Mesendoderm (in vitro differentiated cells): ENCODE data around the gene TRIP10.

Experiments
- DNase-seq: peaks from one replicate; pipeline ENCODE4 v3.0.0; 2013
- H2AK5ac ChIP-seq: 2 replicates; pipeline ENCODE4 v1.6.1; 2013; ENCODE audit warnings: low read length, inconsistent platforms
- H2BK120ac ChIP-seq: 2 replicates; pipeline ENCODE4 v1.6.1; 2013; ENCODE audit warnings: low read depth, mild to moderate bottlenecking, low read length, moderate library complexity, mixed read lengths
- H2BK15ac ChIP-seq: replicated peaks from 2 replicates; pipeline ENCODE4 v1.6.1; 2013; ENCODE audit warnings: low read depth, mild to moderate bottlenecking, moderate library complexity
- H2BK5ac ChIP-seq: 2 replicates; pipeline ENCODE4 v1.6.1; 2013; ENCODE audit warnings: low read length, inconsistent platforms
- H3K18ac ChIP-seq: 2 replicates; pipeline ENCODE4 v1.6.1; 2013; ENCODE audit warnings: mild to moderate bottlenecking, low read length, mixed read lengths
- H3K23ac ChIP-seq: one replicate; pipeline ENCODE4 v1.6.1; 2013; ENCODE audit warnings: low read length
- H3K27ac ChIP-seq: 2 replicates; pipeline ENCODE4 v1.5.1; 2013; ENCODE audit warnings: low read depth, mild to moderate bottlenecking, inconsistent platforms, low read length, moderate library complexity
- H3K27me3 ChIP-seq: 2 replicates; pipeline ENCODE4 v1.6.1; 2013; ENCODE audit warnings: low read length, control low read depth, mild to moderate bottlenecking, inconsistent platforms; ENCODE audit not compliant: insufficient read depth, poor library complexity
- H3K36me3 ChIP-seq: 2 replicates; pipeline ENCODE4 v1.6.1; 2013; ENCODE audit warnings: low read length, inconsistent platforms; ENCODE audit not compliant: control insufficient read depth, insufficient read depth
- H3K4ac ChIP-seq: one replicate; pipeline ENCODE4 v1.6.1; 2013; ENCODE audit warnings: low read depth, mild to moderate bottlenecking, low read length, moderate library complexity
- H3K4me1 ChIP-seq: 2 replicates; pipeline ENCODE4 v1.6.1; 2013; ENCODE audit warnings: low read depth, low read length, inconsistent platforms; ENCODE audit not compliant: control insufficient read depth
- H3K4me2 ChIP-seq: 2 replicates; pipeline ENCODE4 v1.6.1; 2013; ENCODE audit warnings: low read length
- H3K4me3 ChIP-seq: 2 replicates; pipeline ENCODE4 v1.5.1; 2013; ENCODE audit warnings: mild to moderate bottlenecking, low read length
- H3K56ac ChIP-seq: one replicate; pipeline ENCODE4 v1.6.1; 2013; ENCODE audit warnings: low read length
- H3K79me1 ChIP-seq: 2 replicates; pipeline ENCODE4 v1.6.1; 2013; ENCODE audit warnings: low read length, inconsistent platforms
- H3K79me2 ChIP-seq: 2 replicates; pipeline ENCODE4 v1.6.1; 2013; ENCODE audit warnings: mild to moderate bottlenecking, low read length; ENCODE audit not compliant: control insufficient read depth, insufficient read depth
- H3K9ac ChIP-seq: 2 replicates; pipeline ENCODE4 v1.6.1; 2013; ENCODE audit warnings: low read length, inconsistent platforms
- H4K5ac ChIP-seq: one replicate; pipeline ENCODE4 v1.6.1; 2013; ENCODE audit warnings: low read length
- H4K8ac ChIP-seq: one replicate; pipeline ENCODE4 v1.6.1; 2013; ENCODE audit warnings: low read depth, mild to moderate bottlenecking, control low read depth, low read length, moderate library complexity
- WGBS: extraction: QIAGEN DNeasy Blood & Tissue Kit; methylation state at CpG from one replicate; pipeline ENCODE4 v1.1.7; 2013; ENCODE audit warnings: low lambda C conversion rate, missing lambda C conversion rate; ENCODE audit not compliant: insufficient coverage; ENCODE audit errors: extremely low coverage; 5-methylcytosine and 5-hydroxymethylcytosine counted together

The TRIP10 gene

GRCh38 chr19:6719992-6720368, 19.5 kb upstream of the TRIP10 start:
- WGBS: no CpG with 5 or more reads among the region's 3 CpGs
- Histone ChIP-seq H3K27ac (no peak overlapping the region), H3K23ac (no peak overlapping the region), H3K4ac (no peak overlapping the region), H2BK15ac (no peak overlapping the region), H3K4me3 (no peak overlapping the region), H3K4me1 (no peaks in the 10 kb centered on the region), H3K36me3 (no peaks in the 10 kb centered on the region), H2BK120ac (no peak overlapping the region), H4K8ac (no peak overlapping the region), H3K4me2 (no peak overlapping the region), H2BK5ac (no peak overlapping the region), H2AK5ac (no peak overlapping the region), H4K5ac (no peak overlapping the region), H3K56ac (no peak overlapping the region), H3K79me2 (no peaks in the 10 kb centered on the region), H3K27me3 (no peaks in the 10 kb centered on the region), H3K18ac (no peak overlapping the region), H3K9ac (no peak overlapping the region), H3K79me1 (peaks cover 2% of the 10 kb centered on the region)
- DNase-seq: no peak

- Histone ChIP-seq H3K79me1 (peaks cover 2% of the 10 kb centered on the region), H3K79me2 (no peaks in the 10 kb centered on the region), H3K27me3 (no peaks in the 10 kb centered on the region), H4K5ac (no peak within 1 kb of the TSS), H2BK15ac (no peak within 1 kb of the TSS), H3K27ac (no peak within 1 kb of the TSS), H2BK120ac (no peak within 1 kb of the TSS), H2BK5ac (no peak within 1 kb of the TSS), H3K4me2 (no peak within 1 kb of the TSS), H3K4ac (no peak within 1 kb of the TSS), H3K23ac (no peak within 1 kb of the TSS), H3K9ac (no peak within 1 kb of the TSS), H4K8ac (no peak within 1 kb of the TSS), H3K4me1 (no peaks in the 10 kb centered on the region), H3K4me3 (no peak within 1 kb of the TSS), H3K56ac (no peak within 1 kb of the TSS), H3K18ac (no peak within 1 kb of the TSS), H3K36me3 (no peaks in the 10 kb centered on the region), H2AK5ac (no peak within 1 kb of the TSS)
- DNase-seq: no peak
- WGBS: no CpG with 5 or more reads among the region's 4 CpGs
Measured at GRCh38 chr19:6720369-6721137, 18.9 kb upstream of the TRIP10 start, which contains the start of gene C3. TSS of gene C3 (minus strand) at chr19:6720650. CDS start at chr19:6720589, 61 bp downstream.

GRCh38 chr19:6721138-6721474, 18.4 kb upstream of the TRIP10 start:
- Histone ChIP-seq H3K4me1 (no peaks in the 10 kb centered on the region), H3K27me3 (no peaks in the 10 kb centered on the region), H3K9ac (no peak overlapping the region), H2BK120ac (no peak overlapping the region), H3K79me2 (no peaks in the 10 kb centered on the region), H3K79me1 (peaks cover 2% of the 10 kb centered on the region), H3K23ac (no peak overlapping the region), H3K36me3 (no peaks in the 10 kb centered on the region), H4K8ac (no peak overlapping the region), H4K5ac (no peak overlapping the region), H3K27ac (no peak overlapping the region), H3K4ac (no peak overlapping the region), H3K56ac (no peak overlapping the region), H2AK5ac (no peak overlapping the region), H3K4me2 (no peak overlapping the region), H2BK15ac (no peak overlapping the region), H3K18ac (no peak overlapping the region), H3K4me3 (no peak overlapping the region), H2BK5ac (no peak overlapping the region)
- DNase-seq: no peak

GRCh38 chr19:6721773-6722172, 17.7 kb upstream of the TRIP10 start:
- Histone ChIP-seq H3K9ac (no peak overlapping the region), H3K18ac (no peak overlapping the region), H2AK5ac (no peak overlapping the region), H3K4ac (no peak overlapping the region), H4K5ac (no peak overlapping the region), H4K8ac (no peak overlapping the region), H3K27me3 (no peaks in the 10 kb centered on the region), H3K56ac (no peak overlapping the region), H3K4me1 (no peaks in the 10 kb centered on the region), H3K36me3 (no peaks in the 10 kb centered on the region), H2BK15ac (no peak overlapping the region), H3K27ac (no peak overlapping the region), H3K79me2 (no peaks in the 10 kb centered on the region), H3K23ac (no peak overlapping the region), H3K79me1 (peaks cover 2% of the 10 kb centered on the region), H2BK5ac (no peak overlapping the region), H2BK120ac (no peak overlapping the region), H3K4me2 (no peak overlapping the region), H3K4me3 (no peak overlapping the region)
- no peak for DNase-seq
- WGBS: no CpG with 5 or more reads among the region's 5 CpGs

GRCh38 chr19:6723108-6723618, 16.3 kb upstream of the TRIP10 start:
- WGBS: no CpG with 5 or more reads among the region's 13 CpGs
- Histone ChIP-seq H3K4me2 (no peak overlapping the region), H3K9ac (no peak overlapping the region), H3K4me1 (no peaks in the 10 kb centered on the region), H3K23ac (no peak overlapping the region), H3K27me3 (no peaks in the 10 kb centered on the region), H3K56ac (peak overlapping the region; percentile 22), H4K5ac (no peak overlapping the region), H3K27ac (no peak overlapping the region), H3K4me3 (no peak overlapping the region), H2BK15ac (no peak overlapping the region), H3K36me3 (no peaks in the 10 kb centered on the region), H3K4ac (no peak overlapping the region), H3K79me1 (no peaks in the 10 kb centered on the region), H2AK5ac (no peak overlapping the region), H2BK5ac (no peak overlapping the region), H2BK120ac (no peak overlapping the region), H3K18ac (no peak overlapping the region), H4K8ac (no peak overlapping the region), H3K79me2 (no peaks in the 10 kb centered on the region)
- DNase-seq: peak; percentile 63

GRCh38 chr19:6723738-6724137, 15.7 kb upstream of the TRIP10 start:
- Histone ChIP-seq H2BK15ac (no peak overlapping the region), H4K8ac (no peak overlapping the region), H3K27me3 (no peaks in the 10 kb centered on the region), H3K4ac (no peak overlapping the region), H3K79me1 (no peaks in the 10 kb centered on the region), H4K5ac (no peak overlapping the region), H2BK5ac (no peak overlapping the region), H2AK5ac (no peak overlapping the region), H3K56ac (no peak overlapping the region), H2BK120ac (no peak overlapping the region), H3K4me1 (no peaks in the 10 kb centered on the region), H3K18ac (no peak overlapping the region), H3K4me2 (no peak overlapping the region), H3K4me3 (no peak overlapping the region), H3K36me3 (no peaks in the 10 kb centered on the region), H3K23ac (no peak overlapping the region), H3K79me2 (no peaks in the 10 kb centered on the region), H3K27ac (no peak overlapping the region), H3K9ac (no peak overlapping the region)
- no peak for DNase-seq
- WGBS: no CpG with 5 or more reads among the region's 5 CpGs
